ENCODE results near the gene ATRN.

Gene ATRN

DNA sequence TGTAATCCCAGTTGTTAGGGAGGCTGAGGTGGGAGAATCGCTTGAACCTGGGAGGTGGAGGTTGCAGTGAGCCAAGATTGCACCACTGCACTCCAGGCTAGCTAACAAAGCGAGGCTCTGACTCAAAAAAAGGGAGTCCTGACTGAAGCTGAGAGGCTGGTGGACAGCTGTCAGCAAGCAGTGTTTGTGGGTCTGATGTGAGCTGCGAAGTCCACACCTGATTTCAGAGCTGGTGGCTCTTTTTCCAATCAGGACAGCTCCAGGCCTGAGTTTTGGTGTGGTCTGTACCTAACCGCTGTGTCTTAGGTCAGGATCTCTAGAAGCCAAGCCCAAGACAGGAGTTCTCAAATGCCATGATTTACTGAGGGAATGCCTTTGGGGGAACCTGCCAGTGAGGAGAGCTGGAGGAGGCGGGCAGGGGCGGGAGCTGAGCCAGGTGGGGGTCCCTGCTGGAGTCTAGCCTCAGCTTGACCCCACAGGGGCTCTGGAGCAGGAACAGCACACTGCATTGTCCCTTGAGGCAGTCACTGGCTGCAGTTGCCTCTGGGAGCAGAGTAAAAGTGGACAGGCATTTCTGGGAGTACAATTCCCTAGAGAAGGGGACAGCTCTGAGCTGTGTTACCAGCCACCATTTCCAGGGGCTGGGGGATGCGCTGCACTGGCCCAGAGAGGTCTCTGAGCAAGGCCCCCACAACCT is 187.3 kb downstream of the ATRN start:
- DNase-seq (ENCODE audit: low read depth, low spot score), result no peak

- no peak for DNase-seq (ENCODE audit: low read depth, low spot score)
These were observed 188.1 kb downstream of the ATRN start for GRCh38 chr20:3658716-3659491.

DNA sequence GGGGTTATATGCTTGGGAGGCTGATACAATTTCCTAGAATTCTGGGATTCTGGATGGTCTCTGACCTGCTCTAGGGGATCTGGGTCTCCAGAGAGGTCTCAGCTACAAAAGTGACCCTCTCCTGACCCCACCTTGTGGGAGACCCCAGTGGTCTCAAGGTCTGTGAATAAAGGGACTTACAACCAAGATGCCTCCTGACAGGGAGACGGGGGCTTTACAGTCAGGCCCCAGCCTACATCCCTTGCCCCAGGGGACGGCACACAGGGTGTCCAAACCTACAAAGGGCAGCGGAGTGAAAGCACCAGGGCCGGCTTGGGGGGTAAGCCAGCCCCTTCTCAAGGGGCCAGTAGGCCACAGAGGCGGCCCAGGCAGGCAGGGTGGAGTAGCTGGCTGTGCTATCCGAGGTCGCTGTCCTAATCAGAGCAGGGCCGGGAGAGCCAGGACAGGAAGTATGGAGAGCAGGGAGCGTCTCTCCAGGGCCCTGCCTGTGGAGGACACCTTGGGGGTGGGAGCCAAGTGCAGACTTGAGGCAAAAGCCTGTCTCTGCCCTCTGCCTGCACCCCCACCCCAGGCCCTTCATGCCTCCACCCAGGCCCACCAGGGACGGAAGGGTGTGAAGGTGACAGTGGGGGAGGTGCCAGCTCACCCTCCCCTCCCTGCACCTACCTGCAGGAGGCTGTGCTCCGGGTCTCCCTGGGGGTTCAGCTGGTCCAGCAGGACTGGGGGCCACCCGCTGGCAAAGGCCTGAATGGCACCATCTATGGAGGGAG is 188.9 kb downstream of the ATRN start:
- no peak for DNase-seq (ENCODE audit: low read depth, low spot score)

DNA sequence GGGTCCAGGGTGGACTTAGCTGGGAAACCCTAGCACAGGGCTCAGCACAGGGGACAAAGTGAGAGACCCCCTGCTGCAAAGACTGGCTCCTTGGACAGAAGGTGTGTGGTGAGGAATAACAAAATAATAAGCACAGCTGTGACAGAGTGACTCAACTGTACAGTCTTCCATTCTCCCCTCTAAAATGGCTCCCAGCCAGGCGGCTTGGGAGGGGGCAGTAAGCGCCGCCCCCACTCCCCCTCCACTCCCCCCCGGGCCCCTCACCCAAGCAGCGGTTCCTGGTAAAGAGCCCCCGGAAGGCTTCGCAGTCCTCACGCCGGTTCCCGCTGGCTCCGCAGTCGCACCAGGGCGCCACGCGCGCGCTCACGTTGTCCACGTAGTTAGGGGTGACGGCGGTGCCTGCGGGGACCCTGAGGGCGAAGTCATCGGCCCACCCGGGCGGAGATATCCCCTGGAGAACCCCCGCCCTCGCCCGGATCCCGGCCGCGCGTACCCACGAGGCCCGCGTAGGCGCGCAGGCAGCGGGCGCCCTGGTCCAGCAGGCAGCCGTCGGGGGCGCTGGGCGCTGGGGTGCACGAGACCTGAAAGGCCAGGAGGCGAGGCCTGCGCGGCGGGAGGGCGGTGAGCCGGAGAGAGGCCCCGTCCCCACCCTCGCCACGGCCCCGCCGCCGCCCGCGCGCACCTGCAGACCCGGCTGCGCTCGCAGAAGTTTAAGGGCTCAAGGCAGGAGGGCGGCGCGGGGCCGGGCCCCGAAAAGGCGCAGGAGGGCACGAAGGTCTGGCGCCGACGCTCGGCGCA is 189.6 kb downstream of the ATRN start:
- DNase-seq (ENCODE audit: low read depth, low spot score), result no peak

GRCh38 chr20:3661060-3661813 is 190.4 kb downstream of the ATRN start:
- no peak for DNase-seq (ENCODE audit: low read depth, low spot score)

DNA sequence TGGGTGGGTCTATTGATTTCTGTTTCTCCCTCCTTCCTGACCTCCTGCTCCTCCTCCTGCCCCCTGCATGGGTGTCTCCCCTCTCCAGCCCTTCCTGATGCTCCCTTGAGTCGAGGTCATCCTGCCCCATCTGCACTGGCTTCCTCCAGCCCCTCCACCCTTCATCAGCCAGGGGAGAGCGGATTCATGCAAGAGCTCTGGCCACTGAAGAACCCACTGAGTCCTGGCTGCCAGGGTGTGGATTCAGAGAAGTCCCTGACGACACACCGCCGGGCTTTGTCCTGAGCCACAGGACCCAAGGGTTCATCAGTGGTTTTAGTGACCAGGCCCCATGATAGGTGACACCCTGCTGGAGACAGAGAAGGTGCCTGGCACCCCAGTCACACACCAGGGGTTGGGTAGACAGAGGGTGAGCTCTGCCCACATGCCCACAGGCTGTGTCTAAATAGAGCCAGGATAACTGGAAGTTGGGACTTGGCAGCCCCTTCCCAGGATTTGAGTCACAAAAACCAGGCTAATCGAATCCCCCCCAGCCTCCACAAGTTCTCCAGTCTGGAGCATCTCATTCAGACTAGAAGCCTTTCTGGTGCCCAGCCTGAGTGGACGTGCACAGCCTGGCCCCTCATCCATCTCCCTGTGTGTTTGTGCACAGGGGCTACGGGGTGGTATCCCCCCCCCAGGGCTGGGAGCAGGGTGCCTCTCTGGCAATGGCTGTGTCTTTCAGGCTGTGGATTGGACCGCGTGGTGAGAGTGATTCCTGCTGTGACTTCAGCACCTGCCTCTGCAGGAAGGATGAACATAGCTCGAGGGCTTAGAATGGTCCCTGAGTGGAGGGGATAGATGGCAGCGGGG is 191.2 kb downstream of the ATRN start:
- DNase-seq (ENCODE audit: low read depth, low spot score), result no peak

GRCh38 chr20:3663031-3663701 is 192.3 kb downstream of the ATRN start, which contains the start of gene GFRA4:
TSS of gene GFRA4 (minus strand) at chr20:3663399. CDS start at chr20:3663399, 0 bp downstream.
- DNase-seq (ENCODE audit: low read depth, low spot score), result no peak

DNA sequence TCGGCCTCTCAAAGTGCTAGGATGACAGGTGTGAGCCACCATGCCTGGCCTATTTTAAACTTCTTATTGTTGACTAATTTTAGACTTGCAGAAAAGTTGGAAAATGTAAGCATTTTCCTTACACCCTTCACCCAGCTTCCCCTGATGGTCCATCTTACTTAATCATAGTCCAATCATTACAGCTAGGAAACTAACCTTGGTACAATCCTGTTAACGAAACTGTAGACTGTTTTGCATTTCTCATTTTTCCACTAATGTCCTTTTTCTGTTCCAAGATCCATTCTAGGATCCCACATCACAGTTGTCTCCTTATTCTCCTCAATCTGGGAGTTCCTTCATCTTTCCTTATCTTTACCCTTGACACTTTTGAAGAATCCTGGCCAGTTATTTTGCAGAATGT is 193.0 kb downstream of the ATRN start:
- DNase-seq (ENCODE audit: low read depth, low spot score), result no peak

GRCh38 chr20:3667434-3668037 is 196.7 kb downstream of the ATRN start:
- DNase-seq (ENCODE audit: low read depth, low spot score), result no peak

- no peak for DNase-seq (ENCODE audit: low read depth, low spot score)
These were observed 199.0 kb downstream of the ATRN start for GRCh38 chr20:3669710-3670367.

- no peak for DNase-seq (ENCODE audit: low read depth, low spot score)
These were observed 199.7 kb downstream of the ATRN start for GRCh38 chr20:3670511-3670910.

DNA sequence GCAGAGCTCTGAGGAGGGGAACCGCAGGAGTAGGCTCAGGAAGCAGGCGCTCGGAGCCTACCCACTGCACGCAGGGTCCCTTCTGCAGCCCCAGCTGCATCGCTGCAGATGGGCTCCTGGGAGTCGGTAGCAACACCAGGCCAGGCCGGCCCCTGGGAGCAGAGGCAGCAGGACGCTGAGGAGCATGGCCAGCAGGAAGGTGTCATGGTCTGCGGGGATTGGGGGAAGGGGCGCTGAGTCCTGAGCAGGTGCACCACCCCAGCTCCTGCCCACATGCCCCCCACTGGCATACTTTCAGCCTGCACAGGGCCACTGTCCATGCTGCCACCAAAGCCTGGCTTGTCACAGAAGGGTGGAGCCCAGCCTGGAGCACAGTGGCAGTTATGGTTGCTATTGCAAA is 200.1 kb downstream of the ATRN start:
- no peak for DNase-seq (ENCODE audit: low read depth, low spot score)

DNA sequence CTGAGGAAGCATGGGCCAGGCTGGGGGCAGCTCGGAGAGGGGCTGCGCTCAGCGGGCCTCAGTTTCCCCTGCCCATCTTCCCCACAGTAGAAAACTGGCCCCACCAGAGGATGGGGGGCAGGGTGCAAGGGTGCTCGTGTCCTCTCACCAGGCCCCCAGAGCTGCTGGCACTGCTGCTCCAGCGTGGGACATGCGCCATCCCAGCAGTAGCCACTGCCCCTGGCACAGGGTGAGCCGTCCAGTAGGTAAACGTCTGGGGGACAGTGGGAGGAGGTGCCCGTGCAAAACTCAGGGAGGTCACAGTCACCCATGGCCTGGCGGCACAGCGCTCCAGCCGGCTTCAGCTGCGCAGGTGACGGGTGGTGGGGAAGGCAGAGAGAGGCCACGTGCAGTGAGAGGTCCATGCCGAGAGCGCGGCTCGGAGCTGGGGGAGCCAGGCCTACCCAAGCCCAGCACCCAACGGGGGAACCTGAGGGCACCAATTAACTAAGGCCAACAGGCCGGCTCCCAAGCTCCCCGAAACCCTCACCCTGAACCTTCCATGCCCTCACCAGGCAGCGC is 201.2 kb downstream of the ATRN start:
- no peak for DNase-seq (ENCODE audit: low read depth, low spot score)

DNA sequence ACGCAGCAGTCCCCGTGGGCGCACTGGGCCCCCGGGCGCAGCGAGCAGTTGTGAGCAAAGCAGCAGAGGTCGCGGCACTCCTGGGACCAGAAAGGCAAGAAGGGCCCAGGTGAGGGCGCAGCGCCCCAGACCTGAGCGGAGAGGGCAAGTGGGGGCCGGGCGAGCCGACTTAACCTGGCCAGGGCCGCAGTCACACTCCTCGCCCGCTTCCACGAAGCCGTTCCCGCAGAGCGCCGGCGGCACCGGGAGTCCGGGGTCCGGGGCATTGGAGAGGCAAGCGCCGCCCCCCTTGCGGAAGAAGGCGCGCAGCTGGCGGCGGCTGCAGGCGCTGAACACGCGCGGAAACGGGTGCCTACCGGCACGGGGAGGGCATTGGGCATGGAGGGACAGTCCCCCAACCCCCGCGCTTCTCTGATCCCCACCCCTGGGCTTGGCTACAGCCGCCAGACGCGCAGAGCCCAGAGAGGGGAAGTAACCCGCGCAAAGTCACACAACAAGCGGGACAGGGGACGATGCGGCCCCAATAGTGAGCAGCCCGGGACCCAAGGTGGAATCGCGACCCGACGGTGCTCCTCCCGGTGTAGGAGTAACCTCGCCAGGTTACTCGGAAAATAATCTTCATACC is 201.8 kb downstream of the ATRN start:
- no peak for DNase-seq (ENCODE audit: low read depth, low spot score)

- no peak for DNase-seq (ENCODE audit: low read depth, low spot score)
These were observed 202.6 kb downstream of the ATRN start for GRCh38 chr20:3673221-3674070.

DNA sequence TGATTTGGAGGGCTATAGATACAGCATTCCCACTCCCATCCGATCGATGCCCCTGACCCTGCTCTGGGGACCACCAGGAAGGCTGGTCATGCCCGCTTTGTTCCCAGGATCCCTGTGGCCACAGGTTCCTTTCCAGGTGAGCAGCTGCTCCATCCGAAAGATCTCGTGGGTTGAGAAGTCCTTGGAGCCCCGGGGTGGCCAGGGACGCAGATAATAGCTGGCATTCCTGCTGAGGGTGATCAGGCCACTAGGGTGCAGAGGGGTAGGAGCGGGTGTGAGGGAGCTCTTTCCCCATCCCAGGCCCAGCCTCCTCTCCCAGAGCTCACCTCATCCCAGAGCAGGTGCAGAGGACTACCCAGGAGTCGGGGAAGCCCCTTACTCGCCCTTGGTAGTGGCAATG is 203.6 kb downstream of the ATRN start:
- DNase-seq (ENCODE audit: low read depth, low spot score), result no peak

All from smooth muscle cell of the brain vasculature (primary cell).